HEK293 (cell line): ENCODE data around the gene TTLL10.

Experiments used
- CTCF ChIA-PET: fragments of 350-600 bp; formaldehyde crosslinking; extraction: SDS; loops from one replicate; lab custom pipeline; 2021; ENCODE audit warnings: antibody characterized with exemption; lab: Yijun Ruan, JAX
- POLR2A ChIA-PET: fragments of 300-600 bp; formaldehyde crosslinking; extraction: SDS; loops from one replicate; lab custom pipeline; 2020; ENCODE audit warnings: antibody characterized with exemption, inconsistent platforms; lab: Yijun Ruan, JAX
- H3K27ac ChIP-seq: fragments of 200-500 bp; sonication (Bioruptor generic); 2 replicates; pipeline ENCODE4 v1.5.1; 2014; ENCODE audit warnings: low read depth, low read length, control low read depth, inconsistent platforms; ENCODE audit errors: extremely low read depth
- H3K36me3 ChIP-seq, 2 experiments: fragments of 200-500 bp in 1 of 2; sonication (Bioruptor generic) in 1 of 2; 1 replicate in 1 of 2; 2 replicates in 1 of 2; pipeline ENCODE4 v1.5.1; 2014 to 2017; ENCODE audit warnings: inconsistent platforms in 2 of 2, low read length in 2 of 2; ENCODE audit not compliant: control insufficient read depth in 2 of 2, insufficient read depth in 1 of 2
- H3K4me1 ChIP-seq: fragments of 200-500 bp; sonication (Bioruptor generic); 2 replicates; pipeline ENCODE4 v1.5.1; 2014; ENCODE audit warnings: mild to moderate bottlenecking, low read length, inconsistent platforms; ENCODE audit not compliant: control insufficient read depth, insufficient read depth
- H3K4me3 ChIP-seq: 2 replicates; pipeline ENCODE4 v1.5.1; 2011; ENCODE audit warnings: low read depth, mild to moderate bottlenecking, control low read depth, low read length, moderate library complexity
- H3K9me3 ChIP-seq: fragments of 200-500 bp; sonication (Bioruptor generic); 2 replicates; pipeline ENCODE4 v1.5.1; 2014; ENCODE audit warnings: low read depth, low read length, inconsistent platforms; ENCODE audit not compliant: control insufficient read depth, insufficient read depth
- EGR2 ChIP-seq: fragments of 450-650 bp; formaldehyde crosslinking; IDR thresholded peaks from 2 replicates; pipeline ENCODE4 v1.5.1; 2016; ENCODE audit warnings: low read depth, missing biosample characterization, missing genetic modification characterization
- GLIS2 ChIP-seq: fragments of 450-650 bp; formaldehyde crosslinking; IDR thresholded peaks from 2 replicates; pipeline ENCODE4 v1.5.1; 2016; ENCODE audit warnings: missing biosample characterization, missing genetic modification characterization
- HOXC10 ChIP-seq: sonication (generic); formaldehyde crosslinking; IDR thresholded peaks from 2 replicates; pipeline ENCODE4 v1.8.1; 2023; ENCODE audit warnings: mild to moderate bottlenecking, missing genetic modification reagents
- KLF1 ChIP-seq: fragments of 450-650 bp; formaldehyde crosslinking; IDR thresholded peaks from 2 replicates; pipeline ENCODE4 v1.5.1; 2016; ENCODE audit warnings: missing biosample characterization, missing genetic modification characterization
- KLF9 ChIP-seq: fragments of 450-650 bp; formaldehyde crosslinking; IDR thresholded peaks from 2 replicates; pipeline ENCODE4 v1.5.1; 2016; ENCODE audit warnings: missing biosample characterization, missing genetic modification characterization, low read depth
- SETDB1 ChIP-seq: IDR thresholded peaks from one replicate; pipeline ENCODE4 v1.6.1; 2017; ENCODE audit warnings: mild to moderate bottlenecking, low read length, moderate library complexity, mixed read lengths; ENCODE audit not compliant: insufficient read length
- ZIC2 ChIP-seq: fragments of 450-650 bp; formaldehyde crosslinking; IDR thresholded peaks from 2 replicates; pipeline ENCODE4 v1.5.1; 2016; ENCODE audit warnings: missing biosample characterization, missing genetic modification characterization
- ZNF155 ChIP-seq: fragments of 450-650 bp; formaldehyde crosslinking; IDR thresholded peaks from 2 replicates; pipeline ENCODE4 v1.5.1; 2016; ENCODE audit warnings: missing biosample characterization, missing genetic modification characterization
- ZNF335 ChIP-seq: fragments of 450-650 bp; formaldehyde crosslinking; conservative IDR thresholded peaks from 2 replicates; pipeline ENCODE4 v1.5.1; 2016; ENCODE audit warnings: missing biosample characterization, missing genetic modification characterization
- ZNF473 ChIP-seq: fragments of 450-650 bp; formaldehyde crosslinking; IDR thresholded peaks from 2 replicates; pipeline ENCODE4 v1.5.1; 2017; ENCODE audit warnings: missing biosample characterization, missing genetic modification characterization
- ZNF501 ChIP-seq: fragments of 450-650 bp; formaldehyde crosslinking; IDR thresholded peaks from 2 replicates; pipeline ENCODE4 v1.5.1; 2016; ENCODE audit warnings: missing biosample characterization, missing genetic modification characterization
- ZNF548 ChIP-seq: fragments of 450-650 bp; formaldehyde crosslinking; IDR thresholded peaks from 2 replicates; pipeline ENCODE4 v1.5.1; 2016; ENCODE audit warnings: missing biosample characterization, missing genetic modification characterization
- ZNF571 ChIP-seq: fragments of 450-650 bp; formaldehyde crosslinking; IDR thresholded peaks from 2 replicates; pipeline ENCODE4 v1.5.0; 2017; ENCODE audit warnings: missing biosample characterization, missing genetic modification characterization
- ZNF837 ChIP-seq: fragments of 450-650 bp; formaldehyde crosslinking; IDR thresholded peaks from 2 replicates; pipeline ENCODE4 v1.5.1; 2016; ENCODE audit warnings: missing biosample characterization, missing genetic modification characterization
- ZSCAN4 ChIP-seq: fragments of 450-650 bp; formaldehyde crosslinking; IDR thresholded peaks from 2 replicates; pipeline ENCODE4 v1.5.1; 2017; ENCODE audit warnings: missing biosample characterization, missing genetic modification characterization
- TF ChIP-seq, protein P1 (sequence below): fragments of 450-650 bp; formaldehyde crosslinking; IDR thresholded peaks from 2 replicates; pipeline ENCODE4 v1.5.1; 2016; ENCODE audit warnings: missing biosample characterization, missing genetic modification characterization
- TF ChIP-seq, protein P2 (sequence below): fragments of 450-650 bp; formaldehyde crosslinking; IDR thresholded peaks from 2 replicates; pipeline ENCODE4 v1.5.1; 2016; ENCODE audit warnings: missing biosample characterization, missing genetic modification characterization
- TF ChIP-seq, protein P3 (sequence below): fragments of 450-650 bp; formaldehyde crosslinking; IDR thresholded peaks from 2 replicates; pipeline ENCODE4 v1.5.1; 2016; ENCODE audit warnings: missing biosample characterization, missing genetic modification characterization

TTLL10 gene

GRCh38 chr1:1168451-1169411 is 4.9 kb upstream of the TTLL10 start:
- ChIA-PET CTCF (no interaction called here), POLR2A (interaction anchor here (0.6 kb wide), 1 partner anchor 32 kb away, joined by 3 read pairs; no protein-coding TSS in a partner anchor)
- Histone ChIP-seq H3K4me1 (no peaks in the 10 kb centered on the region), H3K36me3 (no peaks in the 10 kb centered on the region), H3K27ac (no peak overlapping the region), H3K4me3 (no peak overlapping the region), H3K9me3 (no peaks in the 10 kb centered on the region)
- TF ChIP-seq EGR2 (tag by site-specific recombination) (peak; percentile 50; the same call in 1 of the 2 replicates), ZNF548 (tag by site-specific recombination) (no peak), ZNF571 (tag by site-specific recombination) (no peak), SETDB1 (no peak), ZNF335 (tag by site-specific recombination) (peak; percentile 41), ZSCAN4 (tag by site-specific recombination) (no peak)

DNA sequence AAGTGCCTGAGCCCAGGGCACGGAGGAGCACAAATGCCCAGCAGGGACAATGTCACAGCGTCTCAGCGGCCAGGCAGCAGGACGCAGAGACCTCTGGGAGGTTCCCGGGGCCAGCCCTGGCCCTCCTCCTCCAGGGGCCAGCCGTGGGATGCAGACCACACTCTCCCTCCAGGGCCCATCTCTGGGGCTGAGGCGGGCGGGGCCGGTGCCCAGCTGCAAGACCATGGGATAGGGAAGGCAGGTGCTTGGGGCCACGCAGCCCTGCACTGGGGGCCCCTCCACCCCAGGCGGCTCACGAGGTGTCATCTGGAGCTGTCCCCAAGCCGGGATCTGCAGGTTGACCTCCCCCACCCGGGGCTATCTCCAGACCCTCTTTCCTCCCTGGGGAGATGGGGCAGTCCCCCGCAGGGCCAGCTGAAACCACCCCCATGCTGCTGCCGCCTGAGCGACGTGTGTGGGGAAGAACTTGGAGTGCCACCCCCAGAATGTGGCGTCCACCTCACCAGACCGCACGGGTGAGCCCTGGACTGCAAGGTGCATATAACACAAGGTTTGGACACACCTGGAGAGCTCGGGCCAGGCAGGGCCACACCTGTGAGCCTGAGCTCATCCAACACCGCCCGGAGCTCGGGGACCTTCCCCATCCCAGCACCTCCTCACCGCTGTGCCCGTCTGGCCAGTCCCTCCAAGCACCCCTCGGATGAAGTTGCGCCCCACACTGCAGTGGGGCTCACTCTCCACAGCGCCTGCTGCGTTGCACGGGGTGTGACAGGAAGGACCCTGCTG is 4.1 kb upstream of the TTLL10 start:
- ChIA-PET POLR2A (no interaction called here), CTCF (no interaction called here)
- Histone ChIP-seq H3K4me3 (no peak overlapping the region), H3K36me3 (no peaks in the 10 kb centered on the region), H3K27ac (no peak overlapping the region), H3K9me3 (no peaks in the 10 kb centered on the region), H3K4me1 (no peaks in the 10 kb centered on the region)
- TF ChIP-seq ZIC2 (tag by site-specific recombination) (peak; percentile 57), ZNF155 (tag by site-specific recombination) (no peak), ZNF501 (tag by site-specific recombination) (no peak), KLF1 (0 out of 2 replicates have a peak, but pooled peaks have one; percentile 7), ZNF837 (tag by site-specific recombination) (no peak), KLF9 (tag by site-specific recombination) (no peak), HOXC10 (CRISPR knock-in tag) (no peak), ZNF473 (no peak), GLIS2 (peak; percentile 41; the same call in 1 of the 2 replicates)
- TF ChIP-seq, protein P1, sequence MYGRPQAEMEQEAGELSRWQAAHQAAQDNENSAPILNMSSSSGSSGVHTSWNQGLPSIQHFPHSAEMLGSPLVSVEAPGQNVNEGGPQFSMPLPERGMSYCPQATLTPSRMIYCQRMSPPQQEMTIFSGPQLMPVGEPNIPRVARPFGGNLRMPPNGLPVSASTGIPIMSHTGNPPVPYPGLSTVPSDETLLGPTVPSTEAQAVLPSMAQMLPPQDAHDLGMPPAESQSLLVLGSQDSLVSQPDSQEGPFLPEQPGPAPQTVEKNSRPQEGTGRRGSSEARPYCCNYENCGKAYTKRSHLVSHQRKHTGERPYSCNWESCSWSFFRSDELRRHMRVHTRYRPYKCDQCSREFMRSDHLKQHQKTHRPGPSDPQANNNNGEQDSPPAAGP (tag by site-specific recombination): no peak
- TF ChIP-seq, protein P2, sequence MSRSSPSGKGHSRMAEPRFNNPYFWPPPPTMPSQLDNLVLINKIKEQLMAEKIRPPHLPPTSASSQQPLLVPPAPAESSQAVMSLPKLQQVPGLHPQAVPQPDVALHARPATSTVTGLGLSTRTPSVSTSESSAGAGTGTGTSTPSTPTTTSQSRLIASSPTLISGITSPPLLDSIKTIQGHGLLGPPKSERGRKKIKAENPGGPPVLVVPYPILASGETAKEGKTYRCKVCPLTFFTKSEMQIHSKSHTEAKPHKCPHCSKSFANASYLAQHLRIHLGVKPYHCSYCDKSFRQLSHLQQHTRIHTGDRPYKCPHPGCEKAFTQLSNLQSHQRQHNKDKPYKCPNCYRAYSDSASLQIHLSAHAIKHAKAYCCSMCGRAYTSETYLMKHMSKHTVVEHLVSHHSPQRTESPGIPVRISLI (tag by site-specific recombination): no peak
- TF ChIP-seq, protein P3, sequence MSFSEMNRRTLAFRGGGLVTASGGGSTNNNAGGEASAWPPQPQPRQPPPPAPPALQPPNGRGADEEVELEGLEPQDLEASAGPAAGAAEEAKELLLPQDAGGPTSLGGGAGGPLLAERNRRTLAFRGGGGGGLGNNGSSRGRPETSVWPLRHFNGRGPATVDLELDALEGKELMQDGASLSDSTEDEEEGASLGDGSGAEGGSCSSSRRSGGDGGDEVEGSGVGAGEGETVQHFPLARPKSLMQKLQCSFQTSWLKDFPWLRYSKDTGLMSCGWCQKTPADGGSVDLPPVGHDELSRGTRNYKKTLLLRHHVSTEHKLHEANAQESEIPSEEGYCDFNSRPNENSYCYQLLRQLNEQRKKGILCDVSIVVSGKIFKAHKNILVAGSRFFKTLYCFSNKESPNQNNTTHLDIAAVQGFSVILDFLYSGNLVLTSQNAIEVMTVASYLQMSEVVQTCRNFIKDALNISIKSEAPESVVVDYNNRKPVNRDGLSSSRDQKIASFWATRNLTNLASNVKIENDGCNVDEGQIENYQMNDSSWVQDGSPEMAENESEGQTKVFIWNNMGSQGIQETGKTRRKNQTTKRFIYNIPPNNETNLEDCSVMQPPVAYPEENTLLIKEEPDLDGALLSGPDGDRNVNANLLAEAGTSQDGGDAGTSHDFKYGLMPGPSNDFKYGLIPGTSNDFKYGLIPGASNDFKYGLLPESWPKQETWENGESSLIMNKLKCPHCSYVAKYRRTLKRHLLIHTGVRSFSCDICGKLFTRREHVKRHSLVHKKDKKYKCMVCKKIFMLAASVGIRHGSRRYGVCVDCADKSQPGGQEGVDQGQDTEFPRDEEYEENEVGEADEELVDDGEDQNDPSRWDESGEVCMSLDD: 0 out of 2 replicates have a peak, but pooled peaks have one; percentile 34
